Measurements from ENCODE around the gene CHURC1.

- TF ChIP-seq, protein P1, sequence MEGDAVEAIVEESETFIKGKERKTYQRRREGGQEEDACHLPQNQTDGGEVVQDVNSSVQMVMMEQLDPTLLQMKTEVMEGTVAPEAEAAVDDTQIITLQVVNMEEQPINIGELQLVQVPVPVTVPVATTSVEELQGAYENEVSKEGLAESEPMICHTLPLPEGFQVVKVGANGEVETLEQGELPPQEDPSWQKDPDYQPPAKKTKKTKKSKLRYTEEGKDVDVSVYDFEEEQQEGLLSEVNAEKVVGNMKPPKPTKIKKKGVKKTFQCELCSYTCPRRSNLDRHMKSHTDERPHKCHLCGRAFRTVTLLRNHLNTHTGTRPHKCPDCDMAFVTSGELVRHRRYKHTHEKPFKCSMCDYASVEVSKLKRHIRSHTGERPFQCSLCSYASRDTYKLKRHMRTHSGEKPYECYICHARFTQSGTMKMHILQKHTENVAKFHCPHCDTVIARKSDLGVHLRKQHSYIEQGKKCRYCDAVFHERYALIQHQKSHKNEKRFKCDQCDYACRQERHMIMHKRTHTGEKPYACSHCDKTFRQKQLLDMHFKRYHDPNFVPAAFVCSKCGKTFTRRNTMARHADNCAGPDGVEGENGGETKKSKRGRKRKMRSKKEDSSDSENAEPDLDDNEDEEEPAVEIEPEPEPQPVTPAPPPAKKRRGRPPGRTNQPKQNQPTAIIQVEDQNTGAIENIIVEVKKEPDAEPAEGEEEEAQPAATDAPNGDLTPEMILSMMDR (IDR thresholded peaks at IDR 0.05): no peak
- TF ChIP-seq POLR2A (IDR thresholded peaks at IDR 0.05): no peak
Observed at GRCh38 chr14:64951724-64952123, 37.5 kb downstream of the CHURC1 start.

Data from testis (tissue), 2 donors.